Subcutaneous adipose tissue (tissue), 4 donors: ENCODE data around the gene ROBO1. TPM values are rescaled to one million over a fixed set of nuclear protein-coding genes. Genes with fewer than 3 reads are reported as not detected.

Source experiments
- CTCF ChIP-seq: fragments of 450-650 bp; IDR thresholded peaks from one replicate; pipeline ENCODE4 v1.5.1; 2016; ENCODE audit warnings: low read depth, mild to moderate bottlenecking, control low read depth, antibody characterized with exemption, moderate library complexity
- total RNA-seq, 4 donors: library from RNA; depleted of rRNA; stranded (reverse); fragments of >200 nt; gene quantifications; one replicate each; pipeline ENCODE4 v1.1.0, GENCODE V29; 2016

ROBO1 gene
- total RNA-seq, 4 donors from 2014 or later = 26.6 to 34.0 (median 30.8) TPM

DNA sequence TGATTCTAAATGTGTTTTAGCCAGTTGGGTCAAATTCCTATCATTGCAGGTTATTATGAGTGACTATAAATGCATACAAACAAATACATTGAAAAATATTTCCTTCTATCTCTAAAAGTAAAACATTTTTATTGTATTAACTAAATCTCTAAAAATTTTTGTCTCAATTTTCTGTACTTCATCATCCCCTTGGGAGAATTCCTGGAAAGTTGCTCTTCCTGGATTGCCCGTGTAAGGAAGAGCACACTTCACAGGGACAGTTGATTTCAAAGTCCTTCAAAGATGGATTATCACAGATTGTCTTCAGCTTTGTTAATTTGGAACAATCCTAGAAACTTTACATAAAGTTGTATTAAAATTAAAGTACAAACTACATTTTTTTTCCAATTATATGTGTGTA lies 595.6 kb downstream of the ROBO1 start:
- no peak for TF ChIP-seq CTCF

GRCh38 chr3:79170021-79170420 lies 597.8 kb downstream of the ROBO1 start:
- TF ChIP-seq CTCF = no peak

- no peak for TF ChIP-seq CTCF
These were observed 600.0 kb downstream of the ROBO1 start for GRCh38 chr3:79167651-79168416.

DNA sequence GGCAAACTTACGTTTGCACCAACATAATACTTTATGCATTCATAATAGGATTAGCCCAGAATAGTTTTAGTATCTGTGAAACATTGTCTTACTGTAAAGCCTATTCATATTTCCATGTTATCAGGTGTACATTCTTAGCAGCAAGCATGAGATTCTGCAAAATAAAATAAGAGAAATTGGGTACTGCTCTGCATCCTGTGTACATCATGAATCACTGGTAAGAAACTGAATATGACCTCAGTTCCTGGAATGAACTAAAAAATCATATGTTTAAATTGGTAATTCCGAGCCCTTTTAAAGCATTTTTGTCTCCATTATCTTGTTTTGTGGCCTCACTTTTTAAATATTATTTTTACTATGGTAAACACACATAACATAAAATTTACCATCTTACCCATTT lies 605.1 kb downstream of the ROBO1 start:
- TF ChIP-seq CTCF = no peak

DNA sequence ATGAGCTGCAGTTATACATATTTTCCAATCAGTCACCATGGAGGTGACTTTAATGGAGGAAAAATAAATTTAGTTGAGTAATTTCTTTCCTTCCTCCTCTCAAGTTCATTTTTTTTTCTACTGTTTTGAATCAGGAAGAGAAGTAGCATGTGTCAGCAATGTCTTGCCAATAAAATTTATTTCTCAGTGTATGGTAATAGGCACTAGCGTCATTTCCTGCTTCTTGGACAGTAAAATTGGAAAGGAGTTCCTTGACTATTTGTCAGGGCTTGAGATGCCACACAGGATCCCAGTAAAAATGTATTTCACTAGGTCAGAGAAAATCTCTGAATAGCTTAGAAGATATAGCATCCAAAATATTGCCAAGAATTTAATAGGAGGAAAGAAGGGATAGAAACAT lies 605.9 kb downstream of the ROBO1 start:
- TF ChIP-seq CTCF = no peak

DNA sequence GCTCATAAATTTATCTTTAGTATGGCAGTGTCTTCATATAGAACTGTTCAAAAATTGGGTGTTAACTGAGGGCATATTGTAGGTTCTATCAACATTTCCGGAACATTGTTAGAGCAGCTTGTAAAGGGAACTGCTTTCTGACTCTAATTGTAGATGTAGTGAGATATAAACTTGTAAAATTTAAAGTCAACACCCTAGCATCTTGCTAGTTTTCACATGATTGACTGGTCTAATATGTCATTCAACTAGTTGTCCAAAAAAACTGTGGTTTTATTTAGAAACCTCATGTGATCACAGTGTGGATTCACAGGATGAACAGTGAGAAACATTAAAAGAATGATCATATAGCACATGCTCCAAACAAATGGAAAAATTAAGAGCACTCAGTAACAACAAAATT lies 607.4 kb downstream of the ROBO1 start:
- no peak for TF ChIP-seq CTCF

DNA sequence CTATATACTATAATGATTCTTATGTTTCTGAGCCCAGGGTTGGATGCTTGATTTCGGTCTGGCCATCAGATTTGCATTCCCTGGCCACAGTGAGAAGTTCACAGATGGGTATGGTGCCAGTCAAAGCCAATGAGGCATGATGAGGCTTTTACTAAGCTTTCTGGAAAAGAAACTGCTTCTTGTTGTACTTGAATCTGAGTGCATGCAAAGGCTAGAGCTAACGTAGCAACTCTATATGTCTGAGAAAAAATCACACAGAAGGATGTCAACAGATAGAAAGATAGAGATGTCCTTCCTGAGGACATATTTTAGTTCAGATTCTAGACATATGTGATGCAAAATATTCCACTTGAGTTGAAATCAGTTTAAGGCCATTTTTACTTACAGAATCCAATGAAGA lies 608.1 kb downstream of the ROBO1 start:
- no peak for TF ChIP-seq CTCF
